H1 (cell line): ENCODE measurements around the gene SPAG16. TPM values are rescaled to one million over a fixed set of nuclear protein-coding genes. Genes with fewer than 3 reads are reported as not detected.

Experiments
- CTCF ChIA-PET: fragments of 300-600 bp; sonication (Branson Sonifier 250); formaldehyde crosslinking; loops from one replicate; lab custom pipeline; 2021; ENCODE audit not compliant: partially characterized antibody; lab: Charles Lee
- POLR2A ChIA-PET: fragments of 300-600 bp; sonication (Branson Sonifier 250); formaldehyde crosslinking; loops from one replicate; lab custom pipeline; 2021; ENCODE audit warnings: inconsistent platforms; ENCODE audit not compliant: partially characterized antibody; lab: Charles Lee
- DNase-seq, 2 experiments: peaks; one replicate each; pipeline versions ENCODE4 v3.0.0 to v3.0.0-alpha.2; 2010 to 2022; ENCODE audit warnings: low spot score in 2 of 2, low read depth in 1 of 2, mixed read lengths in 1 of 2
- FAIRE-seq: peaks from 2 replicates; lab custom pipeline; 2011; peaks lifted over from hg19 to GRCh38; lab: Jason Lieb, UNC
- H2AFZ ChIP-seq: 2 replicates; pipeline ENCODE4 v1.8.1; 2012; ENCODE audit warnings: low read length, inconsistent platforms
- H2AK5ac ChIP-seq: 2 replicates; pipeline ENCODE4 v1.6.1; 2013; ENCODE audit warnings: low read depth, low read length
- H2BK120ac ChIP-seq: replicated peaks from 2 replicates; pipeline ENCODE3; 2013; ENCODE audit warnings: low read depth, low read length, inconsistent platforms
- H2BK12ac ChIP-seq: 2 replicates; pipeline ENCODE4 v1.6.1; 2013; ENCODE audit warnings: low read depth, low read length
- H2BK15ac ChIP-seq: 2 replicates; pipeline ENCODE4 v1.6.1; 2013; ENCODE audit warnings: low read length
- H2BK20ac ChIP-seq: 2 replicates; pipeline ENCODE4 v1.6.1; 2013; ENCODE audit warnings: low read length
- H2BK5ac ChIP-seq: 2 replicates; pipeline ENCODE4 v1.6.1; 2013; ENCODE audit warnings: low read depth, low read length
- H3K14ac ChIP-seq: 2 replicates; pipeline ENCODE4 v1.6.1; 2013; ENCODE audit warnings: inconsistent platforms; ENCODE audit not compliant: insufficient read length
- H3K18ac ChIP-seq: 2 replicates; pipeline ENCODE4 v1.6.1; 2013; ENCODE audit warnings: low read length; ENCODE audit errors: extremely low read depth
- H3K23ac ChIP-seq: 2 replicates; pipeline ENCODE4 v1.6.1; 2013; ENCODE audit warnings: inconsistent platforms; ENCODE audit not compliant: insufficient read length
- H3K23me2 ChIP-seq: 2 replicates; pipeline ENCODE4 v1.6.1; 2013; ENCODE audit warnings: low read depth, low read length
- H3K27ac ChIP-seq: 2 replicates; pipeline ENCODE4 v1.6.1; 2011; ENCODE audit warnings: low read depth, low read length, inconsistent platforms
- H3K27me3 ChIP-seq, 4 experiments: replicated peaks in 1 of 4; 1 replicate in 1 of 4; 2 replicates in 3 of 4; pipeline versions ENCODE4 v1.6.1 to v1.8.1; 2011 to 2013; ENCODE audit warnings: low read length in 3 of 4, mild to moderate bottlenecking in 3 of 4, inconsistent platforms in 2 of 4, mixed read lengths in 2 of 4, moderate library complexity in 1 of 4; ENCODE audit not compliant: control insufficient read depth in 3 of 4, insufficient read depth in 3 of 4; ENCODE audit errors: extremely low read depth in 1 of 4
- H3K36me3 ChIP-seq, 4 experiments: 2 replicates each; pipeline versions ENCODE4 v1.6.1 to v1.8.1; 2011 to 2013; ENCODE audit warnings: mild to moderate bottlenecking in 4 of 4, low read length in 3 of 4, moderate library complexity in 2 of 4, control low read depth in 1 of 4, inconsistent platforms in 1 of 4; ENCODE audit not compliant: insufficient read depth in 4 of 4, control insufficient read depth in 2 of 4
- H3K4ac ChIP-seq: replicated peaks from 2 replicates; pipeline ENCODE3; 2013; ENCODE audit warnings: low read length, low read depth, mixed read lengths, inconsistent platforms; ENCODE audit not compliant: insufficient read length
- H3K4me1 ChIP-seq, 4 experiments: replicated peaks in 1 of 4; 1 replicate in 1 of 4; 2 replicates in 3 of 4; pipeline versions ENCODE4 v1.6.1 to v1.8.1; 2011 to 2013; ENCODE audit warnings: low read length in 3 of 4, inconsistent platforms in 2 of 4, mixed read lengths in 1 of 4; ENCODE audit not compliant: insufficient read depth in 4 of 4, control insufficient read depth in 3 of 4
- H3K4me2 ChIP-seq, 2 experiments: 2 replicates each; pipeline versions ENCODE4 v1.6.1 to v1.8.1; 2011 to 2013; ENCODE audit warnings: low read depth in 2 of 2, low read length in 2 of 2, control low read depth in 1 of 2, inconsistent platforms in 1 of 2, mild to moderate bottlenecking in 1 of 2; ENCODE audit not compliant: insufficient read depth in 1 of 2
- H3K4me3 ChIP-seq, 4 experiments: fragments of 200-600, 300-600 bp in 1 of 4; sonication (generic), shearing (Covaris generic), sonication (Bioruptor Twin) in 1 of 4; 2 replicates each; pipeline versions ENCODE4 v1.5.1 to v1.8.1; 2011 to 2016; ENCODE audit warnings: low read length in 4 of 4, low read depth in 3 of 4, control low read depth in 2 of 4, inconsistent platforms in 2 of 4, mild to moderate bottlenecking in 2 of 4, mixed read lengths in 1 of 4, moderate library complexity in 1 of 4; ENCODE audit not compliant: insufficient read depth in 2 of 4; ENCODE audit errors: extremely low read depth in 1 of 4
- H3K56ac ChIP-seq: replicated peaks from 2 replicates; pipeline ENCODE3; 2013; ENCODE audit warnings: low read depth, mild to moderate bottlenecking, mixed read lengths, low read length, inconsistent platforms; ENCODE audit not compliant: insufficient read length
- H3K79me1 ChIP-seq: 2 replicates; pipeline ENCODE4 v1.6.1; 2013; ENCODE audit warnings: low read depth, low read length, control low read depth
- H3K79me2 ChIP-seq, 2 experiments: 2 replicates each; pipeline versions ENCODE4 v1.6.1 to v1.8.1; 2012 to 2013; ENCODE audit warnings: low read length in 2 of 2, mild to moderate bottlenecking in 2 of 2, inconsistent platforms in 1 of 2; ENCODE audit not compliant: insufficient read depth in 2 of 2, control insufficient read depth in 1 of 2
- H3K9ac ChIP-seq, 4 experiments: replicated peaks in 1 of 4; 1 replicate in 1 of 4; 2 replicates in 3 of 4; pipeline versions ENCODE4 v1.6.1 to v1.8.1; 2011 to 2013; ENCODE audit warnings: low read depth in 3 of 4, low read length in 3 of 4, control low read depth in 2 of 4, mild to moderate bottlenecking in 2 of 4, moderate library complexity in 2 of 4, inconsistent platforms in 1 of 4; ENCODE audit errors: extremely low read depth in 1 of 4
- H3K9me3 ChIP-seq, 2 experiments: 2 replicates each; pipeline versions ENCODE4 v1.6.1 to v1.8.1; 2012 to 2013; ENCODE audit warnings: mild to moderate bottlenecking in 2 of 2, moderate library complexity in 2 of 2, control low read depth in 1 of 2, inconsistent platforms in 1 of 2, low read depth in 1 of 2, low read length in 1 of 2, mixed read lengths in 1 of 2; ENCODE audit not compliant: insufficient read depth in 2 of 2
- H4K20me1 ChIP-seq, 2 experiments: replicated peaks in 1 of 2; 2 replicates each; pipeline versions ENCODE3 to v1.8.1; 2011 to 2013; ENCODE audit warnings: inconsistent platforms in 2 of 2, low read length in 2 of 2, mild to moderate bottlenecking in 1 of 2; ENCODE audit not compliant: insufficient read depth in 2 of 2, control insufficient read depth in 1 of 2
- H4K5ac ChIP-seq: 2 replicates; pipeline ENCODE4 v1.6.1; 2013; ENCODE audit warnings: low read length, low read depth, mixed read lengths, inconsistent platforms; ENCODE audit not compliant: insufficient read length
- H4K8ac ChIP-seq: 2 replicates; pipeline ENCODE4 v1.8.0; 2013; ENCODE audit warnings: mild to moderate bottlenecking, moderate library complexity, low read length, inconsistent platforms; ENCODE audit not compliant: insufficient read depth; ENCODE audit errors: extremely low read depth
- H4K91ac ChIP-seq: replicated peaks from 2 replicates; pipeline ENCODE3; 2013; ENCODE audit warnings: low read length, mixed read lengths, inconsistent platforms; ENCODE audit not compliant: insufficient read length
- JUN ChIP-seq: IDR thresholded peaks from 2 replicates; pipeline ENCODE4 v1.6.1; 2011; ENCODE audit warnings: low read depth, mild to moderate bottlenecking, improper control_type of control experiment, low read length
- KDM4A ChIP-seq: IDR thresholded peaks from one replicate; pipeline ENCODE4 v1.7.1; 2012; ENCODE audit warnings: low read depth, mild to moderate bottlenecking, moderate library complexity, low read length, inconsistent platforms; ENCODE audit not compliant: severe bottlenecking
- NRF1 ChIP-seq: IDR thresholded peaks from 2 replicates; pipeline ENCODE4 v1.6.1; 2011; ENCODE audit warnings: mild to moderate bottlenecking, low read depth, low read length, improper control_type of control experiment
- POLR2A ChIP-seq, 2 experiments: IDR thresholded peaks; 1 replicate in 1 of 2; 2 replicates in 1 of 2; pipeline ENCODE4 v1.6.1; 2011; ENCODE audit warnings: low read depth in 2 of 2, low read length in 2 of 2, mild to moderate bottlenecking in 2 of 2; ENCODE audit errors: control extremely low read depth in 1 of 2
- POU5F1 ChIP-seq: IDR thresholded peaks from 2 replicates; pipeline ENCODE4 v1.6.1; 2011; ENCODE audit warnings: low read depth, mild to moderate bottlenecking, low read length, moderate library complexity
- RFX5 ChIP-seq: IDR thresholded peaks from 2 replicates; pipeline ENCODE4 v1.6.1; 2011; ENCODE audit warnings: low read depth, low read length, improper control_type of control experiment, borderline replicate concordance
- SAP30 ChIP-seq: fragments of 300-600 bp; sonication (generic); IDR thresholded peaks from 2 replicates; pipeline ENCODE4 v1.7.1; 2012; ENCODE audit warnings: low read length, moderate library complexity, mild to moderate bottlenecking, inconsistent platforms; ENCODE audit not compliant: insufficient read depth, insufficient replicate concordance
- TBP ChIP-seq: IDR thresholded peaks from 2 replicates; pipeline ENCODE4 v1.6.1; 2011; ENCODE audit warnings: low read depth, low read length, improper control_type of control experiment
- WGBS, 2 experiments: shearing (Covaris generic) in 1 of 2; methylation state at CpG; one replicate each; pipeline versions ENCODE4 v1.1.6 to v1.1.7; 2013 to 2015; ENCODE audit warnings: low lambda C conversion rate in 2 of 2, mixed read lengths in 2 of 2, inconsistent platforms in 1 of 2, low coverage in 1 of 2, missing lambda C conversion rate in 1 of 2; ENCODE audit not compliant: insufficient replicate concordance in 2 of 2, insufficient coverage in 1 of 2, insufficient read length in 1 of 2; ENCODE audit errors: extremely low coverage in 1 of 2, missing lambda C conversion rate in 1 of 2; 5-methylcytosine and 5-hydroxymethylcytosine counted together
- polyA plus RNA-seq, 7 experiments: library from polyadenylated mRNA; depleted of rRNA in 3 of 7; stranded (reverse) in 5 of 7; unstranded in 2 of 7; fragments of >200 nt in 5 of 7; fragments of 200-250 nt in 2 of 7; gene quantifications; 1 replicate in 5 of 7; 2 replicates in 1 of 7; 4 replicates in 1 of 7; pipeline versions ENCODE4 v1.2.1 to v1.2.3, GENCODE V29; 2011 to 2013; ENCODE audit warnings: missing spikeins in 2 of 7, mixed read lengths in 2 of 7
- total RNA-seq: library from RNA; stranded (reverse); fragmentation: NEBNext Ultra II Directional; extraction: Animal tissue kit (Norgen Biotek cat#: 25700); gene quantifications from 2 replicates; pipeline ENCODE4 v1.2.1, GENCODE V29; 2021
- TF ChIP-seq, protein P1 (sequence below): IDR thresholded peaks from 2 replicates; pipeline ENCODE4 v1.6.1; 2011; ENCODE audit warnings: low read length, improper control_type of control experiment
- TF ChIP-seq, protein P2 (sequence below), 3 experiments: IDR thresholded peaks; 1 replicate in 2 of 3; 2 replicates in 1 of 3; pipeline versions ENCODE4 v1.5.1 to v1.6.1; 2011; ENCODE audit warnings: low read length in 3 of 3, mild to moderate bottlenecking in 3 of 3, inconsistent platforms in 2 of 3, low read depth in 1 of 3, moderate library complexity in 1 of 3; ENCODE audit not compliant: insufficient read depth in 1 of 3; ENCODE audit errors: control extremely low read depth in 1 of 3

The SPAG16 gene
- total and polyA plus RNA-seq, 2 of the 8 experiments (the other 6 are each of a cell fraction or from before 2014, with no cell fraction given): 6.0 to 14.9 TPM

DNA sequence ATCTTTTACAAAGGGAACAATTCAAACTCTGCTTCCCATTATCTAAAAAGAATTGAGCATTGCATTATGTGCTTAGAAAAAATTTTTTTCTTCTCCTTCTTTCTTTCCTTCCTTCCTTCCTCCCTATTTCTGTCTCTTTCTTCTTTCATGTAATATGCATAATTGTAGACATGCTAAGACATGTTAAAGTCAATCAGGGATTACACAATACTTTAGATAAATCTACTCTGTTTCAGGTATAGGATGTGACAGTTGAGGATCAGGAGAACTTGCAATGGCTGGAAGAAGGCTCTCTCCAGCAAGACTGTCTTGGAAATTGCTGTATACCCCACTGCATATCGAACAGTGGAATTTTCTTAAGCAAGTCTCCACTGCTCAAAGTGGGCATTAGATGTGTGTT is 9.0 kb upstream of the SPAG16 start:
- Histone ChIP-seq H3K79me2 (no peaks in the 10 kb centered on the region), H2BK5ac (no peak overlapping the region), H3K56ac (no peak overlapping the region), H3K23me2 (no peaks in the 10 kb centered on the region), H4K8ac (no peak overlapping the region), H2BK120ac (no peak overlapping the region), H2AK5ac (no peak overlapping the region), H3K27me3 (no peaks in the 10 kb centered on the region), H3K4ac (no peak overlapping the region), H3K27ac (no peak overlapping the region), H3K36me3 (no peaks in the 10 kb centered on the region), H2BK12ac (no peak overlapping the region), H3K79me1 (no peaks in the 10 kb centered on the region), H2BK15ac (no peak overlapping the region), H2AFZ (no peak overlapping the region), H3K23ac (no peak overlapping the region), H3K9ac (no peak overlapping the region), H3K4me1 (no peaks in the 10 kb centered on the region), H3K18ac (no peak overlapping the region), H4K5ac (no peak overlapping the region), H3K4me2 (no peak overlapping the region), H3K4me3 (no peak overlapping the region), H4K91ac (no peak overlapping the region), H4K20me1 (no peaks in the 10 kb centered on the region), H2BK20ac (no peak overlapping the region), H3K14ac (no peak overlapping the region), H3K9me3 (peaks cover 0 to 4% of the 10 kb centered on the region in 2 experiments; a peak in 1 of 4 replicates)
- ChIA-PET CTCF (interaction anchor here (0.6 kb wide), 1 partner anchor 1129 kb away, joined by 3 read pairs; no protein-coding TSS in a partner anchor), POLR2A (no interaction called here)
- DNase-seq (no peak), FAIRE-seq (no peak)
- 94% methylated on average over 1 of the region's 1 CpG; no CpG with 5 or more reads in 1 of the 2 experiments for WGBS, 2 experiments
- no peak for TF ChIP-seq SAP30
- TF ChIP-seq NRF1: no peak
- TF ChIP-seq, protein P1, sequence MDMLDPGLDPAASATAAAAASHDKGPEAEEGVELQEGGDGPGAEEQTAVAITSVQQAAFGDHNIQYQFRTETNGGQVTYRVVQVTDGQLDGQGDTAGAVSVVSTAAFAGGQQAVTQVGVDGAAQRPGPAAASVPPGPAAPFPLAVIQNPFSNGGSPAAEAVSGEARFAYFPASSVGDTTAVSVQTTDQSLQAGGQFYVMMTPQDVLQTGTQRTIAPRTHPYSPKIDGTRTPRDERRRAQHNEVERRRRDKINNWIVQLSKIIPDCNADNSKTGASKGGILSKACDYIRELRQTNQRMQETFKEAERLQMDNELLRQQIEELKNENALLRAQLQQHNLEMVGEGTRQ: no peak
- no peak for TF ChIP-seq KDM4A
- no peak for TF ChIP-seq POU5F1
- no peak for TF ChIP-seq RFX5
- TF ChIP-seq, protein P2, sequence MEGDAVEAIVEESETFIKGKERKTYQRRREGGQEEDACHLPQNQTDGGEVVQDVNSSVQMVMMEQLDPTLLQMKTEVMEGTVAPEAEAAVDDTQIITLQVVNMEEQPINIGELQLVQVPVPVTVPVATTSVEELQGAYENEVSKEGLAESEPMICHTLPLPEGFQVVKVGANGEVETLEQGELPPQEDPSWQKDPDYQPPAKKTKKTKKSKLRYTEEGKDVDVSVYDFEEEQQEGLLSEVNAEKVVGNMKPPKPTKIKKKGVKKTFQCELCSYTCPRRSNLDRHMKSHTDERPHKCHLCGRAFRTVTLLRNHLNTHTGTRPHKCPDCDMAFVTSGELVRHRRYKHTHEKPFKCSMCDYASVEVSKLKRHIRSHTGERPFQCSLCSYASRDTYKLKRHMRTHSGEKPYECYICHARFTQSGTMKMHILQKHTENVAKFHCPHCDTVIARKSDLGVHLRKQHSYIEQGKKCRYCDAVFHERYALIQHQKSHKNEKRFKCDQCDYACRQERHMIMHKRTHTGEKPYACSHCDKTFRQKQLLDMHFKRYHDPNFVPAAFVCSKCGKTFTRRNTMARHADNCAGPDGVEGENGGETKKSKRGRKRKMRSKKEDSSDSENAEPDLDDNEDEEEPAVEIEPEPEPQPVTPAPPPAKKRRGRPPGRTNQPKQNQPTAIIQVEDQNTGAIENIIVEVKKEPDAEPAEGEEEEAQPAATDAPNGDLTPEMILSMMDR (IDR thresholded peaks at IDR 0.05; ENCODE audit: control extremely low read depth in 1 of 3, insufficient read depth in 1 of 3, low read depth in 1 of 3, low read length in 3 of 3): no peak
- no peak for TF ChIP-seq TBP
- TF ChIP-seq POLR2A (IDR thresholded peaks at IDR 0.05; ENCODE audit: control extremely low read depth in 1 of 2, low read depth in 2 of 2, low read length in 2 of 2): no peak
- no peak for TF ChIP-seq JUN
